SU-DHL-6 (cell line): ENCODE results near the gene GIPC3.

Experiments used
- EZH2phosphoT487 ChIP-seq: fragments of 200-600 bp; sonication (generic), shearing (Covaris generic); conservative IDR thresholded peaks from 2 replicates; pipeline ENCODE4 v1.6.1; 2018; ENCODE audit warnings: mild to moderate bottlenecking, antibody characterized with exemption, low read length, moderate library complexity, mixed read lengths
- TF ChIP-seq, protein P1 (sequence below): fragments of 200-600 bp; sonication (generic); IDR thresholded peaks from one replicate; pipeline ENCODE4 v1.5.1; 2017; ENCODE audit warnings: antibody characterized with exemption, mild to moderate bottlenecking, low read length, moderate library complexity; ENCODE audit not compliant: insufficient read depth, poor library complexity, severe bottlenecking

DNA sequence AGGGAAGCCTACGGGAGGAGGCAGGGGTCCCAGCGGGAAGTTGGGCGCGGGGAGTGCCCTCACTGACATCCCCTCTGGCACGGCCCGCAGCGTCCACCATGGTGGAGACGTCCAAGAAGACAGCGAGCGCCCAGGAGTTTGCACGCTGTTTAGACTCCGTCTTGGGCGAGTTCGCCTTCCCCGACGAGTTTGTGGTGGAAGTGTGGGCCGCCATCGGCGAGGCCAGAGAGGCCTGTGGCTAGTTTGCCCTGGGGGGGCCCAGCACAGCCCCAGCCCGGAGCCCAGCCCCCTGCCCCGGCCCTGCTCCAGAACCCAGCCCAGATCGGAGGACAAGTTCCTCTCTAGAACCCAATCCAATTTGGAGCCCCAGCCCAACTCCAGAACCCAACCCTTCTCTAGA lies 4.7 kb downstream of the GIPC3 start:
- TF ChIP-seq, protein P1, sequence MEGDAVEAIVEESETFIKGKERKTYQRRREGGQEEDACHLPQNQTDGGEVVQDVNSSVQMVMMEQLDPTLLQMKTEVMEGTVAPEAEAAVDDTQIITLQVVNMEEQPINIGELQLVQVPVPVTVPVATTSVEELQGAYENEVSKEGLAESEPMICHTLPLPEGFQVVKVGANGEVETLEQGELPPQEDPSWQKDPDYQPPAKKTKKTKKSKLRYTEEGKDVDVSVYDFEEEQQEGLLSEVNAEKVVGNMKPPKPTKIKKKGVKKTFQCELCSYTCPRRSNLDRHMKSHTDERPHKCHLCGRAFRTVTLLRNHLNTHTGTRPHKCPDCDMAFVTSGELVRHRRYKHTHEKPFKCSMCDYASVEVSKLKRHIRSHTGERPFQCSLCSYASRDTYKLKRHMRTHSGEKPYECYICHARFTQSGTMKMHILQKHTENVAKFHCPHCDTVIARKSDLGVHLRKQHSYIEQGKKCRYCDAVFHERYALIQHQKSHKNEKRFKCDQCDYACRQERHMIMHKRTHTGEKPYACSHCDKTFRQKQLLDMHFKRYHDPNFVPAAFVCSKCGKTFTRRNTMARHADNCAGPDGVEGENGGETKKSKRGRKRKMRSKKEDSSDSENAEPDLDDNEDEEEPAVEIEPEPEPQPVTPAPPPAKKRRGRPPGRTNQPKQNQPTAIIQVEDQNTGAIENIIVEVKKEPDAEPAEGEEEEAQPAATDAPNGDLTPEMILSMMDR = no peak
- no peak for TF ChIP-seq EZH2phosphoT487
